Calu3 (cell line): ENCODE data around the gene SHC4. TPM values are rescaled to one million over a fixed set of nuclear protein-coding genes. Genes with fewer than 3 reads are reported as not detected.

Source experiments
- BruUV-seq: library from RNA; stranded (reverse); fragments of 400-500 nt; replicated peaks from 2 replicates; lab custom pipeline; 2021; lab: Mats Ljungman, UMichigan
- CTCF ChIA-PET: fragments of 300-600 bp; sonication (Branson Sonifier 250); formaldehyde crosslinking; loops from one replicate; lab custom pipeline; 2022; ENCODE audit warnings: antibody characterized with exemption; lab: Charles Lee
- DNase-seq: peaks from one replicate; pipeline ENCODE4 v3.0.0; 2022
- H3K27ac Mint-ChIP-seq: one replicate; pipeline ENCODE4 v1.8.0; 2022; ENCODE audit warnings: mixed read lengths; ENCODE audit not compliant: unreplicated experiment
- H3K27me3 Mint-ChIP-seq: one replicate; pipeline ENCODE4 v1.8.0; 2022; ENCODE audit warnings: mixed read lengths; ENCODE audit not compliant: unreplicated experiment
- H3K36me3 Mint-ChIP-seq: one replicate; pipeline ENCODE4 v1.8.0; 2022; ENCODE audit warnings: mild to moderate bottlenecking, moderate library complexity, mixed read lengths; ENCODE audit not compliant: insufficient read depth, unreplicated experiment
- H3K4me1 Mint-ChIP-seq: one replicate; pipeline ENCODE4 v1.8.0; 2022; ENCODE audit warnings: mild to moderate bottlenecking, low read depth, mixed read lengths; ENCODE audit not compliant: unreplicated experiment
- H3K4me3 Mint-ChIP-seq: one replicate; pipeline ENCODE4 v1.8.0; 2022; ENCODE audit warnings: mild to moderate bottlenecking, low read depth, moderate library complexity, mixed read lengths; ENCODE audit not compliant: unreplicated experiment
- H3K9me3 Mint-ChIP-seq: one replicate; pipeline ENCODE4 v1.8.0; 2022; ENCODE audit warnings: low read depth, mixed read lengths; ENCODE audit not compliant: unreplicated experiment
- CTCF ChIP-seq: fragments of 200-600 bp; IDR thresholded peaks from one replicate; pipeline ENCODE4 v1.8.0; 2022; ENCODE audit warnings: antibody characterized with exemption; ENCODE audit not compliant: unreplicated experiment
- intact Hi-C: fragments of 100-400 bp; cut with micrococcal nuclease; formaldehyde crosslinking; loops from one replicate; pipeline ENCODE4 v1.10.0; 2022; ENCODE audit not compliant: unreplicated experiment
- total RNA-seq: library from RNA; stranded (reverse); gene quantifications from 2 replicates; pipeline ENCODE4 v1.2.3, GENCODE V29; 2022

Gene SHC4
- total RNA-seq, 1 experiment from 2014 or later, result 1.2 TPM

GRCh38 chr15:48865370-48866079, 98.2 kb downstream of the SHC4 start:
- no peak overlapping the region for H3K4me3 Mint-ChIP-seq
- no TSS peak for BruUV-seq
- DNase-seq, result no peak
- H3K36me3 Mint-ChIP-seq, result no peaks in the 10 kb centered on the region
- CTCF ChIA-PET, result interaction anchor here (0.9 kb wide), 1 partner anchor 99 kb away, joined by 4 read pairs; the partner anchor contains the start of gene SHC4
- no peaks in the 10 kb centered on the region for H3K9me3 Mint-ChIP-seq
- intact Hi-C loops, result loop anchor here (5.0 kb wide), 1 partner anchor 272 kb away; no protein-coding TSS in a partner anchor
- no peak for TF ChIP-seq CTCF
- no peak overlapping the region for H3K27ac Mint-ChIP-seq
- H3K27me3 Mint-ChIP-seq, result no peaks in the 10 kb centered on the region
- H3K4me1 Mint-ChIP-seq, result peaks cover 38% of the 10 kb centered on the region

GRCh38 chr15:48862705-48863104, 101.0 kb downstream of the SHC4 start:
- no TSS peak for BruUV-seq
- TF ChIP-seq CTCF, result no peak
- CTCF ChIA-PET, result interaction anchor here (0.5 to 3.1 kb wide), 4 partner anchors 18 to 141 kb away, joined by 3 to 29 read pairs (median 9); no protein-coding TSS in a partner anchor
- H3K9me3 Mint-ChIP-seq, result no peaks in the 10 kb centered on the region
- no peak overlapping the region for H3K4me3 Mint-ChIP-seq
- intact Hi-C loops, result loop anchor here (1.0 to 5.0 kb wide), 4 partner anchors 185 to 1190 kb away; partner anchors contain the start of gene SECISBP2L
- no peaks in the 10 kb centered on the region for H3K27me3 Mint-ChIP-seq
- H3K36me3 Mint-ChIP-seq, result no peaks in the 10 kb centered on the region
- no peak for DNase-seq
- H3K27ac Mint-ChIP-seq, result no peak overlapping the region
- peaks cover 30% of the 10 kb centered on the region for H3K4me1 Mint-ChIP-seq

- H3K4me1 Mint-ChIP-seq, result peaks cover 30% of the 10 kb centered on the region
- H3K9me3 Mint-ChIP-seq, result no peaks in the 10 kb centered on the region
- no peak overlapping the region for H3K4me3 Mint-ChIP-seq
- peak; percentile 32 for TF ChIP-seq CTCF
- BruUV-seq, result no TSS peak
- H3K36me3 Mint-ChIP-seq, result no peaks in the 10 kb centered on the region
- H3K27me3 Mint-ChIP-seq, result no peaks in the 10 kb centered on the region
- H3K27ac Mint-ChIP-seq, result no peak overlapping the region
- intact Hi-C loops, result loop anchor here (1.0 to 5.0 kb wide), 8 partner anchors 104 to 1283 kb away; partner anchors contain the start of genes FGF7 and SECISBP2L
- peak; percentile 65 for DNase-seq
- CTCF ChIA-PET, result interaction anchor here (0.6 to 3.1 kb wide), 14 partner anchors 16 to 1284 kb away, joined by 3 to 29 read pairs (median 5); partner anchors contain the start of genes EID1 and SHC4
Measured at GRCh38 chr15:48861813-48862431, 101.8 kb downstream of the SHC4 start.

GRCh38 chr15:48859426-48859825, 104.3 kb downstream of the SHC4 start:
- peaks cover 21% of the 10 kb centered on the region for H3K4me1 Mint-ChIP-seq
- no peak overlapping the region for H3K4me3 Mint-ChIP-seq
- BruUV-seq, result no TSS peak
- TF ChIP-seq CTCF, result no peak
- CTCF ChIA-PET, result interaction anchor here (0.6 to 1.2 kb wide), 2 partner anchors 53 to 116 kb away, joined by 4 to 5 read pairs; no protein-coding TSS in a partner anchor
- H3K27ac Mint-ChIP-seq, result no peak overlapping the region
- intact Hi-C loops, result loop anchor here (5.0 kb wide), 1 partner anchor 142 kb away; no protein-coding TSS in a partner anchor
- H3K27me3 Mint-ChIP-seq, result no peaks in the 10 kb centered on the region
- no peaks in the 10 kb centered on the region for H3K36me3 Mint-ChIP-seq
- no peak for DNase-seq
- no peaks in the 10 kb centered on the region for H3K9me3 Mint-ChIP-seq
